ENCODE measurements around the gene RIMS3.

Gene RIMS3

GRCh38 chr1:40663324-40664166 is 1.9 kb downstream of the RIMS3 start:
- TF ChIP-seq EP300 (IDR thresholded peaks at IDR 0.05; ENCODE audit: borderline replicate concordance) (no peak), USF1 (IDR thresholded peaks at IDR 0.05) (no peak), NFIC (IDR thresholded peaks at IDR 0.05) (no peak), RAD21 (IDR thresholded peaks at IDR 0.05; ENCODE audit: low read depth) (no peak), CEBPB (IDR thresholded peaks at IDR 0.05) (no peak), MAX (IDR thresholded peaks at IDR 0.05) (no peak)

- TF ChIP-seq ZBTB7A (IDR thresholded peaks at IDR 0.05; ENCODE audit: low read depth) = no peak
Measured at GRCh38 chr1:40662864-40663263, 2.6 kb downstream of the RIMS3 start.

GRCh38 chr1:40662151-40662550 is 3.3 kb downstream of the RIMS3 start:
- TF ChIP-seq CREB1 (IDR thresholded peaks at IDR 0.05; ENCODE audit: low read depth) (no peak), YY1 (IDR thresholded peaks at IDR 0.05; ENCODE audit: low read depth) (no peak), REST (IDR thresholded peaks at IDR 0.05; ENCODE audit: low read depth) (no peak), ZBTB7A (IDR thresholded peaks at IDR 0.05; ENCODE audit: low read depth) (no peak), CEBPB (IDR thresholded peaks at IDR 0.05) (no peak), RAD21 (IDR thresholded peaks at IDR 0.05; ENCODE audit: low read depth) (no peak)

- no peak for TF ChIP-seq EGR1 (IDR thresholded peaks at IDR 0.05)
- TF ChIP-seq ZBTB7A (IDR thresholded peaks at IDR 0.05; ENCODE audit: low read depth) = no peak
- no peak for TF ChIP-seq RAD21 (IDR thresholded peaks at IDR 0.05; ENCODE audit: low read depth)
Measured at GRCh38 chr1:40661678-40662077, 3.8 kb downstream of the RIMS3 start.

- TF ChIP-seq ZBTB7A (IDR thresholded peaks at IDR 0.05; ENCODE audit: low read depth) (no peak), NFIC (IDR thresholded peaks at IDR 0.05) (no peak), RAD21 (IDR thresholded peaks at IDR 0.05; ENCODE audit: low read depth) (no peak), TCF12 (IDR thresholded peaks at IDR 0.05; ENCODE audit: low read depth) (no peak), CREB1 (IDR thresholded peaks at IDR 0.05; ENCODE audit: low read depth) (no peak), YY1 (IDR thresholded peaks at IDR 0.05; ENCODE audit: low read depth) (no peak), EGR1 (IDR thresholded peaks at IDR 0.05) (no peak), TAF1 (IDR thresholded peaks at IDR 0.05; ENCODE audit: low read depth) (no peak), REST (IDR thresholded peaks at IDR 0.05; ENCODE audit: low read depth) (no peak), MAX (IDR thresholded peaks at IDR 0.05) (no peak), USF1 (IDR thresholded peaks at IDR 0.05) (no peak), CEBPB (IDR thresholded peaks at IDR 0.05) (no peak), FOXM1 (IDR thresholded peaks at IDR 0.05; ENCODE audit: borderline replicate concordance, low read depth) (no peak), EP300 (IDR thresholded peaks at IDR 0.05; ENCODE audit: borderline replicate concordance) (no peak), TEAD4 (IDR thresholded peaks at IDR 0.05) (no peak)
Measured at GRCh38 chr1:40659649-40659947, 5.9 kb downstream of the RIMS3 start.

- TF ChIP-seq TAF1 (IDR thresholded peaks at IDR 0.05; ENCODE audit: low read depth) (no peak), MAX (IDR thresholded peaks at IDR 0.05) (no peak)
Measured at GRCh38 chr1:40658751-40659648, 6.5 kb downstream of the RIMS3 start.

All from Ishikawa (cell line).